GM13976 (cell line): Measurements from ENCODE around the gene PLEKHG4.
A peak's percentile ranks its signal among the peaks of the same experiment; 100 is the strongest.

ENCODE experiments used
- DNase-seq: peaks from one replicate; pipeline ENCODE4 v3.0.0; 2012; ENCODE audit warnings: low spot score
- in situ Hi-C: fragments of 300-500 bp; cut with MboI; formaldehyde crosslinking; loops from one replicate; pipeline ENCODE4 v1.12.0; 2022; ENCODE audit warnings: low sequenced_read_pairs, mixed read lengths, inconsistent platforms; ENCODE audit not compliant: unreplicated experiment
- TF ChIP-seq, protein P1 (sequence below): IDR thresholded peaks from 2 replicates; pipeline ENCODE4 v1.5.1; 2012; ENCODE audit warnings: borderline replicate concordance, mild to moderate bottlenecking; ENCODE audit not compliant: insufficient read depth; ENCODE audit errors: extremely low read depth, missing control alignments, control extremely low read depth

The PLEKHG4 gene

DNA sequence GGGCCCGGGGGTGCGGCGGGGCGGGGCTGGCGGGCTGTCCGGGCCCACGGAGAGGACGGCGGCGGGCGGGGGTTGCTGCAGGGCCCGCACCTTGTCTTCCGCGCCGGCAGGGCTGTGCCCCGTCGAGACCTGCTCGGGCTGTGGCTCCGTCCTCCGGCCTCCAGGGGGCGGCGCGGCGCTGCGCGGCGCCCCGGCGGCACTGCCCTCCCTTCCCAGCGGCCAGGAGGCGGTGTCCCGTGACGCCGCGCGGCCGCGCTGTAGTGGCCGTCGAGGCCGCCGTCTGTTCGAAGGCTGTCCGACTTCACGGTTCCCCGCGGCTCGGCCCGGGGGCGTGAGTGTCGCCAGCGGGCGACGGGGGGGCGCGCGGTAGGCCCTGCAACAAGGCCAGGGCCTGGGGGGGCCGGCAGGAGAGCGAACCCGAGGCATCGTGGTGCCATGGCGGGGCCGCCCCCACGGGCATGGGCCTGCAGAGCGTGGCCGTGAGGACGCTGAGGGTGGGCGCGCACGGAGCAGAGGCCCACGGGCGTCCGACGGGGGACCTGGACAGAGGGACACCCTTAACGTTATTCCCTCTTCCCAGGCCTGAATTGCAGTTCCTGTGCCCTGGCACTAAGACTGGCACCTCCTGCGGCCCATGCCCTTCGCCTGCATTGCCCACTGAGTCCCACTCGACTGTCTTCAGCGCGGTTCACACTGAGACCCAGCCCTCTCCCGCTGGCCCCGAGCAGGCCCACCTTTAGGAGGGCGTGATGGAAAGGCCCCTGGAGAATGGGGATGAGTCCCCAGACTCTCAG, at the start of gene PLEKHG4:
TSS of gene PLEKHG4 (plus strand) at position 237 of the 794 bp plus-strand sequence. CDS start at position 750, 513 bp downstream.
- peak; percentile 97 for DNase-seq
- TF ChIP-seq, protein P1, sequence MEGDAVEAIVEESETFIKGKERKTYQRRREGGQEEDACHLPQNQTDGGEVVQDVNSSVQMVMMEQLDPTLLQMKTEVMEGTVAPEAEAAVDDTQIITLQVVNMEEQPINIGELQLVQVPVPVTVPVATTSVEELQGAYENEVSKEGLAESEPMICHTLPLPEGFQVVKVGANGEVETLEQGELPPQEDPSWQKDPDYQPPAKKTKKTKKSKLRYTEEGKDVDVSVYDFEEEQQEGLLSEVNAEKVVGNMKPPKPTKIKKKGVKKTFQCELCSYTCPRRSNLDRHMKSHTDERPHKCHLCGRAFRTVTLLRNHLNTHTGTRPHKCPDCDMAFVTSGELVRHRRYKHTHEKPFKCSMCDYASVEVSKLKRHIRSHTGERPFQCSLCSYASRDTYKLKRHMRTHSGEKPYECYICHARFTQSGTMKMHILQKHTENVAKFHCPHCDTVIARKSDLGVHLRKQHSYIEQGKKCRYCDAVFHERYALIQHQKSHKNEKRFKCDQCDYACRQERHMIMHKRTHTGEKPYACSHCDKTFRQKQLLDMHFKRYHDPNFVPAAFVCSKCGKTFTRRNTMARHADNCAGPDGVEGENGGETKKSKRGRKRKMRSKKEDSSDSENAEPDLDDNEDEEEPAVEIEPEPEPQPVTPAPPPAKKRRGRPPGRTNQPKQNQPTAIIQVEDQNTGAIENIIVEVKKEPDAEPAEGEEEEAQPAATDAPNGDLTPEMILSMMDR = peak; percentile 94
- in situ Hi-C loops = no loop called here

GRCh38 chr16:67229906-67230808, 49.2 kb upstream of the PLEKHG4 start:
- in situ Hi-C loops = no loop called here
- DNase-seq = no peak
- TF ChIP-seq, protein P1 = no peak

- in situ Hi-C loops = no loop called here
- TF ChIP-seq, protein P1 = no peak
- no peak for DNase-seq
Observed at GRCh38 chr16:67230809-67231660, 48.3 kb upstream of the PLEKHG4 start.

DNA sequence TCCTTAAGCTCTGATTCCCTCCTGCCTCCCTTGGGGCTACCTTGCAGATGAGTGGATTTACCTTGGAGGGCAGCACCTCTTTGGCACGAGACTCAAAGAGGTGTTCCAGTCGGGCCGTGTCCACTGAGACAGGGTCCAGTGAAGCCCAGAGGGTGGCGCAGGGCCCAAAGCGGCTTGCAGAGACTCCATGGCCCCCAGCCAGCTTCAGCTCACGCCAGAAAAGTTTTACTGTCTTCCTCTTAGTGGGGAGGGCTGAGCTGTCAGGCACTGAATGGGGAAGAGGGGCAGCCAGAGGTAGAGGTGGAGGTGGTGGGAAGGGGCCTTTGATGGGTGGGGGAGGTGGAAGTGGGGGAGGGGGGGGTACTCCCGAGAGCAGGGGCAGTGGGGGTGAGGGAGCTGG, 45.7 kb upstream of the PLEKHG4 start:
- no peak for DNase-seq
- TF ChIP-seq, protein P1 = no peak
- in situ Hi-C loops = no loop called here

GRCh38 chr16:67234180-67234597, 45.1 kb upstream of the PLEKHG4 start:
- in situ Hi-C loops = no loop called here
- TF ChIP-seq, protein P1 = no peak
- no peak for DNase-seq
